Embryonic facial prominence (tissue), 1 donor: ENCODE data around the gene NANP.
A peak's percentile ranks its signal among the peaks of the same experiment; 100 is the strongest.
"Not testable (repeated sequence)": the region's sequence is repeated elsewhere in the genome, so short reads cannot be mapped to it uniquely, and the experiment has no call there.

ENCODE experiments used
- DNase-seq: peaks from one replicate; pipeline ENCODE4 v3.0.0-alpha.2; 2016; ENCODE audit errors: extremely low spot score

Gene NANP

DNA sequence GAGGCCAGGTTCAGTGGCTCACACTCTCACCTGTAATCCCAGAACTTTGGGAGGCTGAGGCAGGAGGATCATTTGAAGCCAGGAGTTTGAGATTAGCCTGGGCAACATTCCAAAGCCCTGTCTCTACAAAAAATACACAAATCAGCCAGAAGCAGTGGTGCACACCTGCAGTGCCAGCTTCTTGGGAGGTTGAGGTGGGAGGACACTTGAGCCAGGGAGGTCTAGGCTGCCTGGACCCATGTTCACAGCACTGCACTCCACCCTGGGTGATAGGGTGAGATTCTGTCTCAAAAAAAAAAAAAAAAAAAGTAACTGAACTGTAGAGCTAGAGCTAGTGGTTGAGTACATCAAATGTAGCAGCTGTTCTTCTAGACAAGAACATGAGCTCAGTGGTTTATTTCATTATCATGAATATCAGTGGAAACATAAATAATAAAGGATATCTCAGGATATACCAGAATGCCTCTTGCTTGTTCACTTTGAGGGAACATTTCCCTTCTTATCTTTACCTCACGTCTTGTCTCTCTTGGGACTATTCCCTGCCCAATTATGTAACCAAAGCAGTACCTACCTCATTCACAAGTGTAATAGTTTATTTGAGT, 17.6 kb downstream of the NANP start:
- DNase-seq = no peak

DNA sequence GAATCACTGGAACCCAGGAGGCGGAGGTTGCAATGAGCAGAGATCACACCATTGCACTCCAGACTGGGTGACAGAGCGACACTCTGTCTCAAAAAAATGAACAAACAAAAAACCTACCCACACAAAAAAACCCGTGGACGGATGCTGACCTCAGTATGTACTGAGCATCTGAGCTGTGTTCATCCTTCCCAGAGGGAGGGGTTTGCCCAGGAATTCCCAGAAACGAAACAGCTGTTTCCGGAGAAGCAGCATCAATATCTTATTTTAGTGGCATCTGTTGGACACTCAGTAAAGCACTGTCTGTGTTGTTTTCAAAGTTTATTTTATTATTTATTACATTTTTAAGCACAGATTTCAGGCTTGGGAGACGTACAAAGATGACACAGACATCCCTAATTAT, 18.7 kb downstream of the NANP start:
- no peak for DNase-seq

DNA sequence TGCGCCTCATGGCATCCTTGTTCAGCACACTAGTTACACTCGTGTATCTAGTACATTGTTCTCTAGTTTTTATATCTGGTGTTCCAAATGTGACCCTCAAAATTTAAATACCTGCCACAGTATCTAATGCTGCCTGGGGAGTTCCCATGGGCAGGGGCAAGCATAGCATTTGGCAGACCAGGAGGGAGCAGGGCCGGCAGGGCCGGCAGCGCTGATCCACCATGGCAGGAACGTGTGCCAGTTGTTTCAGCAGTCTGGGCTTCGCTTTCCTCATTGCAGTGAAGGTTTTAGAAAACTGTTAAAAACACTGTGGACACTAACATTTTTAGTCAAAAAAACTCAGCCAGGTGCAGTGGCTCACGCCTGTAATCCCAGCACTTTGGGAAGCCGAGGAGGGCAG, 19.2 kb downstream of the NANP start:
- no peak for DNase-seq

DNA sequence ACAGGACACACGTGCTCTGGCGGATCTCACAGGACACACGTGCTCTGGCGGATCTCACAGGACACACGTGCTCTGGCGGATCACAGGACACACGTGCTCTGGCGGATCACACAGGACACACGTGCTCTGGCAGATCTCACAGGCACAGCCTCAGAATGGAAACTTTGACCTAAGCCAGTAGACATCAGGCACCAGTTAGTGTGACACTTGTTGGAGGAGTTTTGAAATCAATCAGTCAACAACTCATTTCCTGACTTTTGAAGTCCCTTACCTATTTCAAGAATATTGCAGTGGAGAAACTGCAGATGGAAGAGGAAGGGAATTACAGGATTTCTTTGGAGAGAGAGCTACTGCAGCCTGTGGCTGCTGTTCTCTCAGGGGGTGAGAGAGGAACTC, 20.9 kb downstream of the NANP start:
- not testable (repeated sequence) for DNase-seq

DNA sequence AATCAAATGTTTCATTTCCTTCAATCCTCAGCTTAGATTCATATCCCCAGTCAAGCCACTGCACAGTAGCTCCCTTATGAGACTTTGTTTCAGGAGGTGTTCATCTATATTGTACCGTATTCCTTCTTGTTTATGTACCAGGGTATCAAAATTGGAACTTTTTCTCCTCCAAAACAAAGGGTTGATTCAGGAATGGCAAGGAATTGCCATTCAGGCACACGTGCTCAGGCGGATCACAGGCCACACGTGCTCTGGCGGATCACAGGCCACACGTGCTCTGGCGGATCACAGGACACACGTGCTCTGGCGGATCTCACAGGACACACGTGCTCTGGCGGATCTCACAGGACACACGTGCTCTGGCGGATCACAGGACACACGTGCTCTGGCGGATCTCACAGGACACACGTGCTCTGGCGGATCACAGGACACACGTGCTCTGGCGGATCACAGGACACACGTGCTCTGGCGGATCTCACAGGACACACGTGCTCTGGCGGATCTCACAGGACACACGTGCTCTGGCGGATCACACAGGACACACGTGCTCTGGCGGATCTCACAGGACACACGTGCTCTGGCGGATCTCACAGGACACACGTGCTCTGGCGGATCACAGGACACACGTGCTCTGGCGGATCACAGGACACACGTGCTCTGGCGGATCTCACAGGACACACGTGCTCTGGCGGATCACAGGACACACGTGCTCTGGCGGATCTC, 21.5 kb downstream of the NANP start:
- not testable (repeated sequence) for DNase-seq

DNA sequence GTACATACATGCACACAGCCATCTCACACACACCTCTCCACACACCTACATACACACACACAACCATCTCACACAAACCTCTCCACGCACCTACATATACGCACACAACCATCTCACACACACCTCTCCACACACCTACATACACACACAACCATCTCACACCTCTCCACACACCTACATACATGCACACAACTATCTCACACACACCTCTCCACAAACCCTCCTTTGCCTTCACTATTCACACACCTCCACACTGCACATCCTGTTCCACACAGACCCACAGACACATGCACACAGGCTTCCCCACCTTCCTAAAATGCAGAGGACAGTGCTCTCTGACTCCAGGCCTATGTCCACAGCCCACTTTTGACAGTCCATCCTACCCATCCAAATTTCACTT, 22.2 kb downstream of the NANP start:
- no peak for DNase-seq

DNA sequence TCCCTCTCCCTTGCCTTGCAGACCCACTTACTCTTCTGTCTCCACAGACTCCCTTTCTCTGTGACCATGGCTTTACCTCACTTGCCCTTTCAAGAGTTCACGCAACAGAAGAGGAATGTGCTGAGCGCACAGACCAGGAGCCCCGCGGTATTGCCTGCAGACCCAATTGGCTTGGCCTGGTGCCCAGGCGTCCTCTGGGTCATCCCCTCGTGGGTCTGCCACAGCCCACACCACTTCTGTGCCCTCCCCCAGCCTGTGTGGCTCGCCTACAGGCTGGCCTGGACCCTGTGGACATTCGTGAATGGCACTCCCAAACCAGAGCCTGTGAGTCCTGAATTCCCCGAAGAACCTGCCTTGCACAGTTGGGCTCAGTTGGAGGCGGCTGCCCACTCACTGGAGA, 23.2 kb downstream of the NANP start:
- no peak for DNase-seq

DNA sequence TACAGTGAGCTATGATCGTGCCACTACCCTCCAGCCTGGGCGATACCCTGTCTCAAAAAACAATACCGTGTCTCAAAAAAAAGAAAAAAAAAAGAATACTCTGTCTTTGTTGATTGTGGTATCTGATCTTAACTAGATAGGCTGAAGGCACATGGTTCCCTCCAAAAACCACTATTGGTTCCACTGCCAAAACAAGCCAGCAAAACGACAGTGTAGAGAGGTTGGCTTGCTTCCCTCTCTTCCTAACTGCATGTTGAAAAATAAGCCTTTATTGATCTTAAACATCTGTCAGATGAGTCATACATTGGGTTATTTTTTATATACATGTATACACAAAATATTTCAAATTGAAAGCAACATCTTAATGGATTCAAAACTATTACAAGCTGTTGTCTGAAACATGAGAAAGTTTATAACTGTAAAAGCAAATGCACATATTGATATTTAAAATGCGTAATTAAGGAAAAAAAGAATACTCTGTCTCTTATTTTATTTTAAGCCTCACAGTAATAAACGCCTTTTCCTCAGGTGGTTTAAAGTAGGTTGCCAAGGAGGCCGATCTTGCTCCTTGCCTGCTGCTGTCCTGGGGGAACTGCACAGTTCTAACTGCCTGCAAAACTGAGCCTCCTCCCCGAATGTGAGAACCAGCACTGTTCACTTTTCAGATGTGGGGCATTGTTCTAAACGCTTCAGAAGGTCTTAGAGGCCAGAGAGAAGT, 31.5 kb downstream of the NANP start:
- no peak for DNase-seq

DNA sequence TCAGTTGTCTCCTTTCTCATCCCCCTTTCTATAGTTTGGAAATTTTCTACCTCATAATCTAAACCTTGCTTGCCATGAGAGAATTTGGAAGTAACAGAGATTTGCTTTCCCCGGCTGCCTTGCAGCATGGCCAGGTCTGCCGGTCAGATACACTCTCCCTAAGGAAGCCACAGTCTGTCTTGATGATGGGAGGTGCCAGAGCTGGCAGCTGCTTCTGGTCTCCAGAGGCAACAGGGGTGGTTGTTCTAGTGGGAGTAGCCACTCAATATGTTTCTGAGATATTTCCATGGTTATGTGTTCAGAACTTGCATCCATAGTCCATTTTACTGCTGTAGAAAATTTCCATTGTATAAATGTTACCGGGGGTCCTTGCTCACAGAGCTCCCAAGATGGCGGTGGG, 33.0 kb downstream of the NANP start:
- DNase-seq = not testable (repeated sequence)

DNA sequence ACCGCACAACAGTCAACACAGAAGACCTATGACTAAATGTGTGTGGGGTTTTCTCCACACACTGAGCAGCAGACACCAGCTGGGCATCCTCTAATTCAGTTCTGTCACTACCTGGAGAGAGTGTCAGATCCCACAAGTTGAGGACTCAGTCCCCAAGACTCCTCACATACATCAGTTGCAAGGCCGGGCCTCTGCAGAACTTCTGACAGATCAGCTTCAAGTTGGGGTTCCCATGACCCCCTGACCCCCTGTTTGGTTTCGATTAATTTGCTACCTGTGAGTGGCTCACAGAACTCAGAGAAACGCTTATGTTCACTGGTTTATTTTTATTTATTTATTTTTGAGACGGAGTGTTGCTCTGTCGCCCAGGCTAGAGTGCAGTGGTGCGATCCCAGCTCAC, 35.3 kb downstream of the NANP start:
- no peak for DNase-seq

DNA sequence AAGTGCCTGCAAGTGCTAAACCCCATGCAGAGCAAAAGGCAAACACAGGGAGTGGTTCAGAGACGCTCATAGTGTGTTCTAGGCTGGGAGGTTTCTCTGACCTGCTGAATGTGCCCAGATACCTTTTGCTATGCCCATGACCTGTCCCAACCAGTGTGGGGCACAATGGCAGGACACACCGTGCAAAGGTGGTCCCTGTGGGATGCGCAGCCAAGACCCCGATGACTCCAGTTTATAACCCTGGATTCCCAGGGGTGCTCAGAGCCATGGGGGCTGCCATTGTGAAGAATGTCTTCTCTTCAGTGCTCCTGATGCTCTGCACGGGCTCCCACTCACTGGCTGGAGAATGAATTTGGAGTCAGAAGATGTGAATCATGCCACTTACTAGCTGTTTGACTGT, 36.3 kb downstream of the NANP start:
- no peak for DNase-seq

DNA sequence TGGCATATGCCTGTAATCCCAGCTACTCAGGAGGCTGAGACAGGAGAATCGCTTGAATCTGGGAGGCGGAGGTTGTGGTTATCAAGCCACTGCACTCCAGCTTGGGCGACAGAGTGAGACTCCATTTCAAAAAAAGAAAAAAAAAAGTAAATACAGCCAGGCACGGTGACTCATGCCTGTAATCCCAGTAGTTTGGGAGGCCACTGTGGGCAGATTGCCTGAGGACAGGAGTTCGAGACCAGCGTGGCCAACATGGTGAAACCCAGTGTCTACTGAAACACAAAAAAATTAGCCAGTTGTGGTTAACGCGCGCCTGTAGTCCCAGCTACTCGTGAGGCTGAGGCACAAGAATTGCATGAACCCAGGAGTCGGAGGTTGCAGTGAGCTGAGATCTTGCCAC, 36.9 kb downstream of the NANP start:
- DNase-seq = no peak

DNA sequence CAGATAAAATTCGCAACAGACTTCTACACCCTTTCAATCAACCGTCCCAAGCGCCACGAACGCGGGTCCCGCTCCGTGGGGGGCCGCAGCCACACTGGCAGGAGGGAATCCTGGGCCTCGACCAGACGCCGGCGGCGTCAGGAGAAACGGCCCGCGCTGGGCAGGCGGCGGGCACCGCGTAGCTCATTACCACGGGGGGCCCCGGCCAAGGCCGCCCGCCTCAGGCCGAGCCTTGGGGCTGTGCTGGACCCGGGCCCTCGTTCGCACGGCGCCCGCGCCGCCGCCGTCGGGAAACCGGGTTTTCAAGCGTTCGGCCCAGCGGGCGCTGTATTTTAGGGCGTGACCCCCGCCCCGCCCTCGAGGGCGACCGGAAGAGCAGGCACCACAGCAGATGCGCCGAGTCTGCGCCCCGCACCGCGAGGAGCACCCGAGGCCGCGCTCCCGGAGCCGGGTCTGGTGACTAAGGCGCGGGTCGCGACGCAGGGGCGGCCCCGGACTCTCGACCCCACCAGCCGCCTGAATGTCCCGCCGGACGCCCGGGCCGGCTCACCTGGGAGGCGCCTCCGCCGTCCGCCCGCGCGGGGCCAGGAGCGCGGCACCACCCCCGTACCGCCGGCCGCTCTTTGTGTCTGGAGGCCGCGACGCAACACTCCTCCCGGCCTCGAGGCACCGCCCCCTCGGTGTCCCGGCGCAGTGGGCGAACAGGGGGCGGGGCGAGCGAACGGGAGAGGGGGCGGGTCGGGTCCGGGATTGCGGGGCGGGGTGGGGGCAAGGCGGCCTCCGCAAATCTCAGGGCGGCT, 38.7 kb downstream of the NANP start, which contains the start of gene NINL:
Gene NINL (minus strand): TSS at position 627 of the 800 bp plus-strand sequence. CDS start 58,944 bp downstream, outside the sequence.
- peak; percentile 20 for DNase-seq

DNA sequence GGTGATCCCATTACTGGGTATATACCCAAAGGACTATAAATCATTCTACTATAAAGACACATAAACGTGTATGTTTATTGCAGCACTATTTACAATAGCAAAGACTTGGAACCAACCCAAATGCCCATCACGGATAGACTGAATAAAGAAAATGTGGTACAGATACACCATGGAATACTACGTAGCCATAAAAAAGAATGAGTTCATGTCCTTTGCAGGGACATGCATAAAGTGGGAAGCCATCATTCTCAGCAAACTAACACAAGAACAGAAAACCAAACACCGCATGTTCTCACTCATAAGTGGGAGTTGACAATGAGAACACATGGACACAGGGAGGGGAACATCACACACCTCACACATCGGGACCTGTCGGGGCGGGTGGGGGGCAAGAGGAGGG, 40.2 kb downstream of the NANP start:
- not testable (repeated sequence) for DNase-seq

DNA sequence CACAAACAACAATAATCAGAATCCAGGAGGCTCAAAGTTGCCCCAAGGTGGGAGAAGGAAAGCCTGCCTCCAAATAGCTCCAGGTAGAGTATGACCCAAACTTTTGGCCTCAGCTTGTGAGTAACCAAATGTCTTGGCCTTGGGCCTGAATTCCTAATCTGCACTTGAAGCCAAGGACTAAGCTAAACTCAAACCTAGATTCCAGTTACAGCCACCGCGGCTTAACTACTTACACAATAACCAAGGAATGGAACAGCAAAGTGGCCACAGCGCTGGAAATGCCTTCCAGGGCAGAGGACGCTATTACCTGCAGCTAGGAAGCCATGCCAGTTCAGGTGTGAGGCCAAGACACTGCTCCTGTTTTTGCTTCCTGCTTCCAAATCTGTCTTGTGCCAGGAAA, 43.1 kb downstream of the NANP start:
- DNase-seq = no peak

DNA sequence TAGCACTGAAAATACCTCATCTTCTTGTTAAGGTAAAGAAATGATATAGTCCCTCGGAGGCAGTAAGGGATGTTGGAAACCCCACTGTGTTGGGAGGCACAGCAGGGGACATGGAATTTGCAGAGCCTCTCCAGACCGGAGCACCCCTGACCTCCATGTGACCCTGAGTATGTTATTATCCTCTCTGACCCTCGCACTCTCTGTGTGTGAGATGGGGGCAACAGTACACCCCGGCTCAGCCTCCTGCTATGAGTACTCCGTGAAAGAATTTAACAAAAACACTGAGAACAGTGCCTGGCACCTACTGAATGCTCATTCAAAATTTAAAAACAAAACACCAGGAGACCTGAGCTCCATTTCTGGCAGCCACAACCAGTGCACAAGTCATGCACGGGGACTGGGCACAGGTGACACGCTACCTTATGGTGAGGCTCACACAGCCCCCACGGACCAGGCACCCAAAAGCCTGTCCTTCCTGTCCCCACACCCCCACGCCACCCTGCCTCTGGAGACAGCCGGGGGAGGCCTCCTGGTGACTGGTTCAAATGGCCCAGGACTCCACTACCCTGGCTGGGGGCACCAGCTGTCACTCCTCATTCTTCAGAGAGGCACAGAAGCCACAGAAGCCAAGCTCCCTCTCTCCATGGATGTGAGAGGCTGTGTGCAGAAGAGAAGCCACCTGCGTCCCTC, 44.6 kb downstream of the NANP start:
- DNase-seq = no peak

DNA sequence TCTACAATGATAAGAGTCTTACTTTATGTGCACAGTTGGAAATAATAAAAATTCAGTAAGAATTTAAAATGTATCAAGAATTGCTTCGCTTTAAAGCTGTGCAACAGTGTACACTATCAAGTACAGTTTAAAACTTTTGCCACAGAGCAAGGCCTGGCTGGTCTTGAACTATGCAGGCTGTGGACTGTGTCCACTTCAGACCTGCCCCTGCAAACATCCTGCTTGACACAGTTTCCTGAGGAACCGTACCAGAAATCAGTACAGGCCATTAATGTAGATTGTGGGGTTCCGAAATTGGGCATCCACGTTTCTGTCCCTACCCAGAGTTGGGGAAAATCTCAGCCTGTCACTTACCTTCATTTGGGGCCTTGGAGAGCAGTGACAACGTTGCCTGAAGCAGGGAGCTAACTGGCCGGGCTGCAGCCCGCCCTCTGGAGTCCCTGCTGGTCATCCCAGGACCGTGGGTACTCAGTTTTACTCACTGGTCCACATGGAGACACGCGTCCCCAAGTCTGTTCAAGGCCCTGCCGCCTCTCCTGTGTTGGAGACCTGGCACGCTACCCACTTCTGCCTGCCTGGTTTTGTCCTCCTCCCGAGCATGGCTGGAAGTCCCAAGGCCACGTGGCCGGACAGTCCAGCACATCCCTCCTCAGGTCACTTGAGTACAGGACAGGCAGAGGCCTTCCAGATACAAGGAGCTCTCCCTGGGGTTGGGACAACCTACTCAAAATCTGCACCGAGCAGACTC, 46.9 kb downstream of the NANP start:
- no peak for DNase-seq

DNA sequence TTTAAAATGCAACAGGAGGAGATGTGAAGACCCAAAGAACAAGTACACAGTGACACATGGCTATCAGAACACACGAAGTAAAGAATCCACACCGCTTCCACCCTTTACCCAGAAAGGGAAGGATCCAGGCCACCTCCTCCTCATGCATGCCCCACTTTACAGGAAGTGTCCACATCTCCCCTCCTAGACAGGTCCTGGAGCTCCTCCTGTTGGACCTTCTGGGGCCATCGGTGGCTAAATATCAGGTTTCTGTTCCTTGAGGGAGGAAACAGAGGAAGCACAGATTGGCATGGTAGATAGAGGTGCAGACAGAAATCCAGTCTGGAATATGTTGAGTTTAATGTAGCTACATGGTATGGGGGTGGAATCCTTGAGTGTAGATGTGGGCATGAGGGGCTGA, 49.4 kb downstream of the NANP start:
- DNase-seq = no peak

DNA sequence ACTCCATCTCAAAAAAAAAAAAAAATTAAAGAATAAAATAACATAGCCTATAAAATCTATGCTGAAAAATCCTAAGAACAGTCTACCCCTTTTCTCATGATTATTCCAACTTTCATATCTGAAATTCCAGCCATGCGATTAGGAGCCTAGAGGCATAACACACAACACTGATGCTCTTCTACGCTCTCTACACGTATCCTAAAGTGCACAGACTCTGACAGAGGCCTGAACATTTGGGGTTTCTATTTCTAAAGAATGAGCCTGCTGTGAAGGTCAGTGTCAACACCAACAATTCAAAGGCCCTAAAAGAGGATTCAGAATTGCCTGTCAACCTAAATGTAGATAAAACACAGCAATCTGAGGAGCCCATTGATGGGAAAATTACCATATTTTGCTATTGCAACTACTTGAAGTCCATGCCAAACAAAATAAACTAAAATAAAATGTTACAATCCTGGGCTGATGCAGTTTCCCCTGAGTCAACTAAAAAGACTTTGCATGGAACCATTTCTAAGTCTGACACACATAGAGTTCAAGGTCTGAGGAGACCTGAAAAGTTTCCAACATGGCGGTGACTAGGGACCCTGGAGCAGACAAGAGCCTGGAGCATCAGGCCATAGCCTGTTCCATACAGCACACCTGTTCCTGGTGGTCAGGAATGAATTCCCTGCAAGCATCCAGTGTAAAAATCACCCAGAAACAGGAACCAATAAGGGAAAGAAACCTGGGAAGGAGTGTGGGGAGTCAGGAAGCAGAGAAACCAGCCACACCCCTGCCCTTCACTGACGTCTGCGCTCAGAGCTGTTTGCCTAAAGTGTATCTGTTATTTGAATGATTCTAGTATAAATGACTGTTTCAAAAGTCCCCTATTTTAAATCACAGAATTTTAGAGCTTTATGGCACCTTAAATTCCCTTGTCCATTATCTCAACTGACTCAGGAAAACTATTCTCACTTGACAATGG, 50.2 kb downstream of the NANP start:
- DNase-seq = no peak

DNA sequence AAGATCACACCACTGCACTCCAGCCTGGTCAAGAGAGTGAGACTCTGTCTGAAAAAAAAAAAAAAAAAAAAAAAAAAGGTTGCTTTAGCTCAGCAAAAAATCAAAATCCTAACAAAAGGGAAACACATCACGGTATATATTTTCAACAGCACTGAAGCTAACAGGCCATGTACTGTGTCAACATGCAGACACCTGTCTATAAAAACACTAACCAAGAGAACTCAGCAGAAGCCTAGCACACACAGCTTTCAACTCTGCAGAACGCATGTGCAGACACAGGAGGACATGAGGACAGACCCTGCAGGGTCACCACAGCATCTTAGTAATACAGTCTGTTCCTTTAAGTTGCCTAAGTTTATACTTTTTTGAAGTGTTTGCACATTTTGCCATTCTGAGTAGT, 52.0 kb downstream of the NANP start:
- no peak for DNase-seq
